Measurements from ENCODE around the gene BLVRA. TPM values are rescaled to one million over a fixed set of nuclear protein-coding genes. Genes with fewer than 3 reads are reported as not detected.

The BLVRA gene
- total RNA-seq, 1 experiment from 2014 or later: 41.2 TPM

DNA sequence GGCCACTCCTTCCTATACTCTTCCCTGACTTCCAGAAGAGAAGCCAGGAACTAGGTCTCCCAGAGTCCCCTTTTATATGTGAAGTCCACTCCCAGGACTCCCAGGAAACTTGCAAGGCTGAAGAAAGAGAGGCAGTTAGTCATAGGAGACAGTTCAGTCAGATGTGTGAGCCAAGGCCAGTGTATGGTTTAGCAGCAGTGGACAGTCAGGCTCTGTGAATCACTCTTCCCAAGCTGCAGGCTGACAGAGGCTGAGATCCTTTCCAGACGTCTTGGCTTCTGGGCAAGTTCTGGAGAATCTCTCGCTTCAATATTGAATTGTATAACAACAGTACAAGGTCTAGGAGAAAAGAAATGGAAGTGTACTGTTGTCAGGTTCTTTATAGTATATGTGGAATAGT, 26.9 kb downstream of the BLVRA start:
- no peak for TF ChIP-seq CTCF (IDR thresholded peaks at IDR 0.05; ENCODE audit: unreplicated experiment)
- CTCF ChIA-PET: interaction anchor here (0.7 to 1.8 kb wide), 7 partner anchors 14 to 64 kb away, joined by 3 to 5 read pairs (median 3); no protein-coding TSS in a partner anchor
- peak; percentile 78 for DNase-seq (ENCODE audit: unreplicated experiment)
- no peak overlapping the region for H3K4me3 Mint-ChIP-seq (ENCODE audit: unreplicated experiment)
- peaks cover 20% of the 10 kb centered on the region for H3K4me1 Mint-ChIP-seq (ENCODE audit: insufficient read depth, unreplicated experiment)
- no TSS peak for BruUV-seq (replicated peaks)
- POLR2A ChIA-PET: interaction anchor here (0.7 to 3.2 kb wide), 10 partner anchors 14 to 1826 kb away, joined by 3 to 18 read pairs (median 5); partner anchors contain the start of genes BLVRA and COA1
- H3K36me3 Mint-ChIP-seq (ENCODE audit: insufficient read depth, unreplicated experiment): peaks cover 41% of the 10 kb centered on the region
- no peaks in the 10 kb centered on the region for H3K27me3 Mint-ChIP-seq (ENCODE audit: insufficient read depth, unreplicated experiment)
- H3K9me3 Mint-ChIP-seq (ENCODE audit: unreplicated experiment): no peaks in the 10 kb centered on the region
- H3K27ac Mint-ChIP-seq (ENCODE audit: low read depth, unreplicated experiment): peak overlapping the region; percentile 46
- intact Hi-C loops (cut with micrococcal nuclease): no loop called here

- TF ChIP-seq CTCF (IDR thresholded peaks at IDR 0.05; ENCODE audit: unreplicated experiment): no peak
- CTCF ChIA-PET: interaction anchor here (0.6 kb wide), 2 partner anchors 26 to 206 kb away, joined by 3 to 5 read pairs; no protein-coding TSS in a partner anchor
- no peaks in the 10 kb centered on the region for H3K9me3 Mint-ChIP-seq (ENCODE audit: unreplicated experiment)
- POLR2A ChIA-PET: interaction anchor here (0.7 to 1.5 kb wide), 3 partner anchors 9 to 23 kb away, joined by 3 to 5 read pairs (median 4); no protein-coding TSS in a partner anchor
- intact Hi-C loops (cut with micrococcal nuclease): no loop called here
- no peak for DNase-seq (ENCODE audit: unreplicated experiment)
- no peak overlapping the region for H3K27ac Mint-ChIP-seq (ENCODE audit: low read depth, unreplicated experiment)
- H3K36me3 Mint-ChIP-seq (ENCODE audit: insufficient read depth, unreplicated experiment): peaks cover 64% of the 10 kb centered on the region
- no peaks in the 10 kb centered on the region for H3K27me3 Mint-ChIP-seq (ENCODE audit: insufficient read depth, unreplicated experiment)
- BruUV-seq (replicated peaks): no TSS peak
- peaks cover 6% of the 10 kb centered on the region for H3K4me1 Mint-ChIP-seq (ENCODE audit: insufficient read depth, unreplicated experiment)
- no peak overlapping the region for H3K4me3 Mint-ChIP-seq (ENCODE audit: unreplicated experiment)
These were observed 29.3 kb downstream of the BLVRA start for GRCh38 chr7:43787771-43788170.

GRCh38 chr7:43790006-43790405, 31.5 kb downstream of the BLVRA start:
- no peak for TF ChIP-seq CTCF (IDR thresholded peaks at IDR 0.05; ENCODE audit: unreplicated experiment)
- intact Hi-C loops (cut with micrococcal nuclease): no loop called here
- Mint-ChIP-seq H3K4me1 (ENCODE audit: insufficient read depth, unreplicated experiment) (peaks cover 5% of the 10 kb centered on the region), H3K9me3 (ENCODE audit: unreplicated experiment) (no peaks in the 10 kb centered on the region), H3K36me3 (ENCODE audit: insufficient read depth, unreplicated experiment) (peaks cover 72% of the 10 kb centered on the region), H3K27ac (ENCODE audit: low read depth, unreplicated experiment) (no peak overlapping the region), H3K4me3 (ENCODE audit: unreplicated experiment) (no peak overlapping the region), H3K27me3 (ENCODE audit: insufficient read depth, unreplicated experiment) (no peaks in the 10 kb centered on the region)
- CTCF ChIA-PET: interaction anchor here (0.6 to 1.6 kb wide), 13 partner anchors 9 to 903 kb away, joined by 3 to 7 read pairs (median 3); partner anchors contain the start of gene STK17A
- BruUV-seq (replicated peaks): no TSS peak
- POLR2A ChIA-PET: interaction anchor here (0.7 to 2.0 kb wide), 4 partner anchors 8 to 141 kb away, joined by 3 to 8 read pairs (median 4); partner anchors contain the start of gene COA1
- no peak for DNase-seq (ENCODE audit: unreplicated experiment)

GRCh38 chr7:43790834-43791233, 32.4 kb downstream of the BLVRA start:
- intact Hi-C loops (cut with micrococcal nuclease): no loop called here
- ChIA-PET CTCF (interaction anchor here (0.6 to 1.6 kb wide), 7 partner anchors 28 to 133 kb away, joined by 3 to 6 read pairs (median 3); no protein-coding TSS in a partner anchor), POLR2A (interaction anchor here (0.8 to 2.6 kb wide), 4 partner anchors 9 to 61 kb away, joined by 3 to 10 read pairs (median 8); partner anchors contain the start of gene COA1)
- BruUV-seq (replicated peaks): no TSS peak
- Mint-ChIP-seq H3K27me3 (ENCODE audit: insufficient read depth, unreplicated experiment) (no peaks in the 10 kb centered on the region), H3K4me3 (ENCODE audit: unreplicated experiment) (no peak overlapping the region), H3K27ac (ENCODE audit: low read depth, unreplicated experiment) (no peak overlapping the region), H3K9me3 (ENCODE audit: unreplicated experiment) (no peaks in the 10 kb centered on the region), H3K4me1 (ENCODE audit: insufficient read depth, unreplicated experiment) (no peaks in the 10 kb centered on the region), H3K36me3 (ENCODE audit: insufficient read depth, unreplicated experiment) (peaks cover 77% of the 10 kb centered on the region)
- no peak for DNase-seq (ENCODE audit: unreplicated experiment)
- TF ChIP-seq CTCF (IDR thresholded peaks at IDR 0.05; ENCODE audit: unreplicated experiment): no peak
